GM12892 (cell line): ENCODE measurements around the gene SDHD.

Experiments used
- POLR2A ChIP-seq: IDR thresholded peaks from 2 replicates; pipeline ENCODE4 v1.6.1; 2011; ENCODE audit warnings: low read depth, low read length, control low read depth
- POLR2AphosphoS5 ChIP-seq: IDR thresholded peaks from 2 replicates; pipeline ENCODE4 v1.6.1; 2011; ENCODE audit warnings: low read depth, low read length, control low read depth
- TAF1 ChIP-seq: IDR thresholded peaks from 2 replicates; pipeline ENCODE4 v1.6.1; 2011; ENCODE audit warnings: low read depth, mild to moderate bottlenecking, control low read depth, low read length, borderline replicate concordance

- TF ChIP-seq POLR2AphosphoS5 (no peak), POLR2A (no peak), TAF1 (no peak)
These were observed 27.1 kb downstream of the SDHD start for GRCh38 chr11:112113539-112114457.
